Stimulated activated CD4-positive, alpha-beta T cell treated with anti-CD3 and anti-CD28 coated beads, TNF-alpha, amount 100 ng/mL, for 48 hours (primary cell): ENCODE measurements around the gene ARL14EP.

ENCODE experiments used
- DNase-seq, 3 donors: peaks; one replicate each; pipeline ENCODE4 v3.0.0-alpha.2; 2020; ENCODE audit warnings: low read depth in 3 of 3

The ARL14EP gene

GRCh38 chr11:30380846-30381245 is 57.9 kb downstream of the ARL14EP start:
- DNase-seq, result no peak

DNA sequence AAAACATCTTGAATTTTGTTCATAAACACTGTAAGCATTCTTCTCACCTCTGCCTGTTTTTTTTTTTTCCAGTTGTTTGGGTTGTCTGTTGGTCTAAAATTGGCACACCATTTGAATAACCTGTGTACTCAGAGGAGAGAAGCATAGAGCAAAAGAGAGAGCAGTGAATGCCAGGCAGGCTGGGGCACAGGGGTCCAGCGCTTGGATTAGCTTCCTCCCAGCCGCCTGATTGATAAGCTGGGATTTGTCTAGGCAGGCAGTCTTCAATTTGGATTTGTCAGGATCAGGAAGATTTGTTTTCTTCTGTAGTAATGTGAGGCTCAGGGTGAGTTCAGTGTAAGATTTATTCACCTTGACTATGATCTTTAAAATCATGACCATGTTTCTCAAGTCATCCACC is 59.0 kb downstream of the ARL14EP start:
- no peak for DNase-seq
